Mucosa of rectum (tissue), 2 donors: Measurements from ENCODE around the gene NME3.

Experiments used
- H3K27ac ChIP-seq, 2 donors: one replicate each; pipeline ENCODE4 v1.7.0; 2013; ENCODE audit warnings: inconsistent platforms in 2 of 2, low read depth in 2 of 2, low read length in 2 of 2
- H3K27me3 ChIP-seq, 2 donors: one replicate each; pipeline ENCODE4 v1.7.0; 2013; ENCODE audit warnings: low read length in 2 of 2; ENCODE audit not compliant: control insufficient read depth in 2 of 2, insufficient read depth in 2 of 2
- H3K36me3 ChIP-seq, 2 donors: one replicate each; pipeline ENCODE4 v1.7.0; 2013; ENCODE audit warnings: low read length in 2 of 2; ENCODE audit not compliant: control insufficient read depth in 2 of 2, insufficient read depth in 2 of 2
- H3K4me1 ChIP-seq, 2 donors: one replicate each; pipeline ENCODE4 v1.7.0; 2013; ENCODE audit warnings: low read length in 2 of 2, mild to moderate bottlenecking in 1 of 2; ENCODE audit not compliant: control insufficient read depth in 2 of 2, insufficient read depth in 2 of 2
- H3K4me3 ChIP-seq, 2 donors: one replicate each; pipeline ENCODE4 v1.7.0; 2013; ENCODE audit warnings: low read length in 2 of 2
- H3K9ac ChIP-seq, 2 donors: one replicate each; pipeline ENCODE4 v1.7.0; 2013; ENCODE audit warnings: low read length in 2 of 2, low read depth in 1 of 2, mild to moderate bottlenecking in 1 of 2
- H3K9me3 ChIP-seq, 2 donors: one replicate each; pipeline ENCODE4 v1.7.0; 2013; ENCODE audit warnings: low read length in 2 of 2; ENCODE audit not compliant: control insufficient read depth in 2 of 2
- donor health status: healthy.
- donor health status: Normal muscosa, but diverticular disease.

Gene NME3

DNA sequence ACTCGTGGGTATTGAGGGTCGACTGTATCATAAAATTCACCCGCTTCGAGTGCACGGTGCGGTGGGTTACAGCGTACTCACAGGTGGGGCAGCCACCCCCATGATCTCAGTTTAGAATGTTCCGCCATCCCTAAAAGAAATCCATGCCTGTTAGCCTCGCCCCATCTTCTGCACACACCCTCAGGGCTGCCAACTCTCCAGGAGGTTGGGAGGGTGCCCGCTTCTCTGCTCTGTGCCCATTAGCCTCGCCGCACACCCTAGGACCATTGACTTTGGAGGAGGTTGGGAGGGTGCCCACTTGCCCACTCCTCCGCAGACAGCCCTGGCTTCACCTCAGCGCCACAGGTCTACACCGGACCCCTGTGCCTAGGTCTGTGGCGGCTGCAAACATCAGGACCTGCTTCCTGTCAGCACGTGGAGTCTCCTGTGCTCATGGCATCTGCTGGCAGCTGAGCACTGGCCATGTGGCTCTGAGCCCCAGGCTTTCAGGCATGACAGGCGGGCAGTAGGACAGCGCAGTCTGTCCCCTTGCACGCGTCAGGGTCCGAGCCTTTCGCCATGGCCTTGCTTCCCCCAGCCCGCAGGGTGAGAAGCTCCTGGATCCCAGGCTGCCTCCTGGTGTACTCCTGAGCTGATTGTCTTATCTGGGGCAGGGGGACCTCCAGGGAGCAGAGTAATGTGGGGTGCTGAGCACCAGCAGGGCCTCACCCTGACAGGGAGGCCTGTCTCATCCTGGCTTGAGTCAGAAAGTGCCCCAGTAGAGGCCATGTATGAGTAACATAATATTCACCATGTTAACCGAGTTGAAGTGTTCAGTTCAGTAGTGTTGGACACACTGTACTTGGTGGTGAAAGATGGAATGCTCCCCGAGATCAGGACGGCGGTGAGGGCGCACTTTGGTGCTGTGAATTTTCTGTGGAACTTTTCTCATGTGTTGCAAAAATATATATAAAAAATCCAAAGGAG, 21.9 kb downstream of the NME3 start:
- no peak overlapping the region for H3K4me3 ChIP-seq
- no peaks in the 10 kb centered on the region for H3K9me3 ChIP-seq
- H3K4me1 ChIP-seq, result no peaks in the 10 kb centered on the region
- H3K27ac ChIP-seq, result no peak overlapping the region
- peaks cover 50 to 53% of the 10 kb centered on the region in 2 donors for H3K36me3 ChIP-seq
- no peaks in the 10 kb centered on the region for H3K27me3 ChIP-seq
- H3K9ac ChIP-seq, result no peak overlapping the region

DNA sequence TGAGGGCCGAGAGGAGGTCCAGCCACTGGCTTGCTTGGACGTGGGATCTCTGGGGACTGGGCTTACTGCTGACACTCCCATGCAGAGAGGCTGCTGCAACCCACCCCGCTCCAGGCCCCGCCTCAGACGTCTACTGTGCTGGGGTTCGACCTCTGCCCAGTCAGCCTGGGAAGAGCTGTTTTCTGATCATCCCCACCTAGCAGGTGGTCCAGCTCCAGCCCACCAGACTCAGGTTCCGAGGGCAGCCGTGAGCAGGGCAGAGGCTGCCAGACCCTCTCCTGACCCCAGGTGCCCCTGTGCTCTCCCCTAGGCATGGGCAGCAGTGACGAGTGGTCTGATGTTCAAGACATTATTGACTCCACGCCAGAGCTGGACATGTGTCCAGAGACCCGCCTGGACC, 23.4 kb downstream of the NME3 start:
- Histone ChIP-seq H3K4me1 (no peaks in the 10 kb centered on the region), H3K36me3 (peaks cover 55 to 57% of the 10 kb centered on the region in 2 donors), H3K9ac (no peak overlapping the region), H3K9me3 (no peaks in the 10 kb centered on the region), H3K27ac (no peak overlapping the region), H3K4me3 (no peak overlapping the region), H3K27me3 (no peaks in the 10 kb centered on the region)

DNA sequence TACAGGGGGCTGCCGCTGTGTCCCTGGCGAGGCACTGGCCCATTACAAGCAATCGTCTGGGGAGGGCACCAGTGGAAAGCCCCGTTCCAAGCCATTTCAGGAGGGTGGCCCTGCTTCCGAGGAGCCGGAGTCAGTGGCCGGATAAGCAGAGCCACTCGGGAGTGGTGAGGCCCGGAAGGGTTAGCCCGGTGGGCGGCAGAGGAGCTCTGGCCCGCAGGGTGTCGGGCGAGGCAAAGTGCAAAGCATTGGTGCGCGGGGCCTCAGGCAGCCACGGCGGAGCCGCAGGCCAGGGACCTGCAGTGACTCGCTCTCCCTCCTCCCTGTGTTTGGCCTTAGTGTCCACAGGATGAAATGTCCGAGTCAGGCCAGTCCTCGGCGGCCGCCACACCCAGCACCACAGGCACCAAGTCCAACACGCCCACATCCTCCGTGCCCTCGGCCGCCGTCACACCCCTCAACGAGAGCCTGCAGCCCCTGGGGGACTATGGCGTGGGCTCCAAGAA, 24.6 kb downstream of the NME3 start:
- Histone ChIP-seq H3K36me3 (peaks cover 50 to 51% of the 10 kb centered on the region in 2 donors), H3K4me1 (no peaks in the 10 kb centered on the region), H3K27ac (no peak overlapping the region), H3K9me3 (no peaks in the 10 kb centered on the region), H3K4me3 (no peak overlapping the region), H3K9ac (no peak overlapping the region), H3K27me3 (no peaks in the 10 kb centered on the region)

DNA sequence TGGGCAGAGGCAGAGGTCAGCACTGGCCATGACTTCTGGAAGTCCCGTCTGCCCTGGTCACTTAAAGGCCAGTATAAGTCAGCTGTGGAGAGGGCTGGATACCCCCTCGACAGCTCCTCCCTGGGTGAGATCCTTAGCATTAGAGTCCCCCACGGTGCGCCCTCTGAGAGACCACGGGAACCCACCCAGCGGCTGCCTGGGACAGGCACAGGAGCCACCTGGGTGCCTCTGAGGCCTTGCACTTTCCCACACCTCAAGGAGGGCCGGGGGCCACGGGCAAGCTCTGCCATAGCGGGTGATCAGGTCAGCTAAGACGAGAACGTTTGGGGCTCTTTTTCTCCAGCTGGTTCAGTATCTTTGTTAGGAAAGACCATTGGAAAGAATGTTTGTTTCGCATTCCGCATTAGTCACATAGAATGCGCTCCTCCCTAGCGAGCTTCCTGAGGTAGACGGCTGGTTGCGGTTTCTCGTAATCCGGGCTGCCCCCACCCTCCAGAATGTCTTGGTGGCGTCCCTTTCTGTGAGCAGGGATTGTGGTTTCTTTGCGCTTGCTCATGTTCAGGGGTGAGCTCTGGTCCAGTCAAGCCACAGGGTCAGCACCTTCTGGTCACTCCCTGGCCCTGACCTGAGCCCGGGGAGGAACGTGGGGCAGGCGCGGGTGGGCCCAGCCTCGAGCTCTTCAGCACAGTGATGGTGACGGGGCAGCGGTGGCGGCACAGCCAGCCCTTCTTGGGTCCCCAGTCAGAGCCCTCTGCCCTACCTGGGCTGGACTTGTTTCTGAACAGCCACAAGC, 25.2 kb downstream of the NME3 start:
- H3K36me3 ChIP-seq, result peaks cover 46 to 48% of the 10 kb centered on the region in 2 donors
- H3K27me3 ChIP-seq, result no peaks in the 10 kb centered on the region
- H3K9me3 ChIP-seq, result no peaks in the 10 kb centered on the region
- no peak overlapping the region for H3K27ac ChIP-seq
- no peak overlapping the region for H3K9ac ChIP-seq
- no peak overlapping the region for H3K4me3 ChIP-seq
- no peaks in the 10 kb centered on the region for H3K4me1 ChIP-seq

DNA sequence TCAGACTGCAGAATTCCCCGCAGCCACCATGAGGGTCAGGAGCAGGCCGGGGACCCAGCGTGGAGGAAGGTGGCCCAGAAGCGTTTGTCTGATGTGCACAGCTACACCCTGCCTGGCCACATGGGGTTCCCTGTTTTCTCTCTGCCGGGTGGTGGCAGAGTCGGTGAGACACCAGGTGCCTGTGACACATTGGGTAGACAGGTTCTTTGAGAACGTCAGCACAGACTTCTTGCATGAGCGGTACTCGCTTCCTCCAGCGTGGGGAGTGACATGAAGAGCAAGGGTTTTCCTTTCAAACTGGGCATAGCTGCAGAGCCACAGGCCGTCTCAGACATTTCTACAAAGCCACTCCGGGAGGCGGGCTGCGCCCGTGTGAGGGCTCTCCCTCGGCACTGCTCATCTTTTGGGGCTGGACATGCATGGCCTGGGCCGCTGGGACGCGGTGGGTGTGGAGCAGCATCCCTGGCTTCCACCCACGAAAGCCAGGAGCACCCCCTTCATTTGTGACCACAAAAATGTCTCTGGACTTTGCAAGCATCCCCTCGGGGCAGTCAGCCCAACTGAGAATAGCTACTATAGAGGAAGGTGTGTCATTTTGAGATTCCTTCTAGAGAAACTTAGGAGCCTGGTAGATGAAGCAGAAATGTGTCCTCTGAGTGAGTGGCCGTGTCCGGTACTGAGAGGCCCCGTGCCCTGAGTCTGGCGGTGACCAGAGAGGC, 26.0 kb downstream of the NME3 start:
- H3K36me3 ChIP-seq, result peaks cover 44 to 51% of the 10 kb centered on the region in 2 donors
- no peak overlapping the region for H3K27ac ChIP-seq
- no peak overlapping the region for H3K9ac ChIP-seq
- no peaks in the 10 kb centered on the region for H3K9me3 ChIP-seq
- no peak overlapping the region for H3K4me3 ChIP-seq
- no peaks in the 10 kb centered on the region for H3K27me3 ChIP-seq
- no peaks in the 10 kb centered on the region for H3K4me1 ChIP-seq

DNA sequence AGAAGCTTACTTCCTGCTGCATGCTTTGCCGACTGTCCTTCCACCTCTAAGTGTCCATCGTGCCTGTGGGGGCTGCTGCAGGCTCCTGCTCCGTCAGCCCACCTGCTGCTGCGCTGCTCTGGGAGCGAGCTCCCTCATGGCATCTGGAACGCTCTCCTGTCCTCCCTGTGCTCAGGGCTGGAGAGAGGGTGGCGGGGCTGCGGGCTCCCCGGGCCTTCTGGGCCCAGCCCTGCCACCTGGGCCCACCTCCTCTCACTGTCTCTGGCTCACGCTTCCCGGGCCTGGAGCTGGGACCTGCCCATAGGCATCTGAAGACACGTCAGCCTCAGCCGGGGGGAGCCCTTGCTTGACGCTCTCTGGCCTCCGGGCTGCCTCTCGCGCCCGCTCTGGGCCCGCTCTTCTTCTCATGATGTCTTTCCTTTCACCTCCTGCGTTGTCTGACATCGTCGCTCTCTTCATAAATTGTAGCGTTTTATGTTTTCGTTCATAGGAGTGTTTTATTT, 27.0 kb downstream of the NME3 start:
- no peaks in the 10 kb centered on the region for H3K4me1 ChIP-seq
- H3K36me3 ChIP-seq, result peaks cover 45 to 53% of the 10 kb centered on the region in 2 donors
- no peak overlapping the region for H3K4me3 ChIP-seq
- H3K9ac ChIP-seq, result no peak overlapping the region
- H3K27ac ChIP-seq, result no peak overlapping the region
- H3K9me3 ChIP-seq, result no peaks in the 10 kb centered on the region
- no peaks in the 10 kb centered on the region for H3K27me3 ChIP-seq

DNA sequence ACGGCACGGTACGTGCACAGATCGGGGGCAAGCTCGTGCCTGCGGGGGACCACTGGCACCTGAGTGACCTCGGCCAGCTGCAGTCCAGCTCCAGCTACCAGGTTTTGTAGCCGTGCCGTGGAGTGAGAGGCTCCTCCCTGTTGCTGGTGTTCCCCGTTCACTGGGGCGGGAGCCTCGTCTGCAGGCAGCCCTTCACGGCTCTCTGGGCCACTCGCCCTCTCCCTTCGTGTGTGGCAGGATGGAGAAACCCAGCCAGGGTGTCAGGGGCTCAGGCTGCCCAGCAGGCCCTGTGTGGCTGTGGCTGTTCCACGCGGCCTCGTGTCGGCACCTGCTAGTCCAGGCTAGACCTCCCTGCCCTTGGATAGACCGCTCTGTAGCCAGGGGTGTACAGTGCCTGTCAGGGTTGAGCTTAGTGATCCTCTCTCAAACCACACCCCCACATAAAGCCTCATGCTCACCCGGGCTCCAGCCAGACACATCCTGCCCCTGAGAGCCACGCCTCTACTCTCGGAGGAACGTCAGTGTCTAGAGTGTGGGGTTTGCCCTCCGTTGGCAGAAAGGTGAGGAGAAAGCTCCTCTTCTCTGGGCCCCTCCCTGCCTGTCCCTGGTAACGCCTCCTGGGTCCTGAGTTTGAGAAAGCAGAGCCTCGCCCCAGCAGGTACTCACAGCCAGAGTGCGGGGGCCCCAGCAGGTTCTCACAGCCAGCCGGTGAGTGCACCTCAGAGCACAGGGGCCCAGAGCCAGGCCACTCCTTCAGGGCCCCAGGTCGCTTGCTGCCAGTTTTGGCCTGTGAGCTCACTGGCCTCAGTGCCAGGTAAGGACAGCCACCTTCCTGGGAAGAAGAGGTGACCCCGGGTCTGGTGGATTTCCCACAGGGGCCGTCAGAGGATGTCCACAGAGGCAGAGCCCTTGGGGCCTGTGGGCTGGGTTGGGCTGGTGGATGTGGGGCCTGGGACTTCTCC, 27.7 kb downstream of the NME3 start:
- no peaks in the 10 kb centered on the region for H3K4me1 ChIP-seq
- H3K27ac ChIP-seq, result no peak overlapping the region
- H3K9ac ChIP-seq, result no peak overlapping the region
- no peaks in the 10 kb centered on the region for H3K9me3 ChIP-seq
- H3K4me3 ChIP-seq, result no peak overlapping the region
- H3K27me3 ChIP-seq, result no peaks in the 10 kb centered on the region
- H3K36me3 ChIP-seq, result peaks cover 38 to 46% of the 10 kb centered on the region in 2 donors

DNA sequence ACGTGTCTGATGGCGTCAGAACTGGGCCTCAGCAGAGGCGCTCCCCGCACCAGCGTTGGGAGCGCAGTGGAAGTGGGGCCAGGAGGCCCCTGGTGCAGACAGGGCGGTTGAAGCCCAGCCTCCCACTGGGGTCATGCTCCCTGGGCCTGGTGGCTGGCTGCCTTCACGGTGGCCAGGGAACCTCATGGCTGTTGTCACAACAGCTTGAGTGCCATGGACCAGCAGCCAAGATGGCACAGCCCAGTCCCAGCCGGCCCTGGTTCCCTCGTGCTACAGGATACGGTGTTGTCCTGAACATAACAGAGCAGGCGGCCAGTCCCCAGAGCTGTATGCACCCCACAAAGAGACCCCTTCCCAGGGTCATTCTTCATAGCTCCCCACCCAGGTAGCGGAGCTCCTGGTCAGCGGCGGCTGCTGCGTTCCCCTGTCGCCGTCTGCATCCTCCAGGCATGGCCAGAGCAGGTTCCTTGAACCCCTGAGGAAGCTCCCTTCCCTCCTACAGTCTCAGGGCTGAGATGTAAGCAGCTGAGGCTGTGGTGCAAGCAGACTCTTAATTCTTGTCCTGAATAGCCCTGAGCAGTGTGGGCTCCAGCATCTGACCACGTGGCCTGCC, 29.7 kb downstream of the NME3 start:
- Histone ChIP-seq H3K9ac (no peak overlapping the region), H3K4me1 (no peaks in the 10 kb centered on the region), H3K4me3 (no peak overlapping the region), H3K9me3 (no peaks in the 10 kb centered on the region), H3K36me3 (peaks cover 19 to 30% of the 10 kb centered on the region in 2 donors), H3K27me3 (no peaks in the 10 kb centered on the region), H3K27ac (no peak overlapping the region)
